ENCODE measurements around the gene ZFYVE16.

ZFYVE16 gene

GRCh38 chr5:80487829-80488721 lies 80.2 kb downstream of the ZFYVE16 start, which contains the start of gene FAM151B:
Gene FAM151B (plus strand): TSS chr5:80488100. CDS start chr5:80488124, 24 bp downstream.
- DNase-seq (ENCODE audit: low read depth): peak; percentile 89

DNA sequence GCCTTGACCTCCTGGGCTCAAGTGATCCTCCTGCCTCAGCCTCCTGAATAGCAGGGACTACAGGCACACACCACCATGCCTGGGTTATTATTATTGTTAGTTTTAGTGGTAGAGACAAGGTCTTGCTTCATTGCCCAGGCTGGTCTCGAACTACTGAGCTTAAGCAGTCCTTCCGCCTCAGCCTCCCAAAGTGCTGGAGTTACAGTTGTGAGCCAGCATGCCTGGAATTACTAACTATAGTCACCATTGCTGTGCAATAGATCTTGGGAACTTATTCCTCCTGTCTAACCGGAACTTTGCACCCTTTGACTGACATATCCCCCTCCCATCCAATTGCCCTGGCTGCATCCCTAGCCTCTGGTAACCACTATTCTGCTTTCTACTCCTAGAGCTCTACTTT lies 83.4 kb downstream of the ZFYVE16 start:
- no peak for DNase-seq (ENCODE audit: low read depth)

GRCh38 chr5:80492741-80493140 lies 84.9 kb downstream of the ZFYVE16 start:
- DNase-seq (ENCODE audit: low read depth): no peak

DNA sequence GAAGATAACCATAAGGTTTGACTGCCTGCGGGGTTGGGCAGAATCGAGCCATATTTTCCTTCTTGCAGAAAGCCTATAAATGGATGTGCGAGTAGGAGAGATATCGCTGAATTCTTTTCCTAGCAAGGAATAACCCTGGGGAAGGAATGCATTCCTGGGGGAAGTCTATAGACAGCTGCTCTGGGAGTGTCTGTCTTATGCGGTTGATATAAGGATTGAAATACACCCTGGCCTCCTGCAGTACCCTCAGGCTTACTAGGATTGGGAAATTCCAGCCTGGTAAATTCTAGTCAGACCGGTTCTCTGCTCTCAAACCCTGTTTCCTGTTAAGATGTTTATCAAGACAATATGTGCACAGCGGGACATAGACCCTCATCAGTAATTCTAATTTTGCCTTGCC lies 85.6 kb downstream of the ZFYVE16 start:
- peak; percentile 46 for DNase-seq (ENCODE audit: low read depth)

- DNase-seq (ENCODE audit: low read depth): no peak
These were observed 88.0 kb downstream of the ZFYVE16 start for GRCh38 chr5:80495891-80496290.

- DNase-seq (ENCODE audit: low read depth): no peak
These were observed 94.9 kb downstream of the ZFYVE16 start for GRCh38 chr5:80502800-80503199.

- no peak for DNase-seq (ENCODE audit: low read depth)
These were observed 95.8 kb downstream of the ZFYVE16 start for GRCh38 chr5:80503641-80504040.

GRCh38 chr5:80504833-80505232 lies 97.0 kb downstream of the ZFYVE16 start:
- no peak for DNase-seq (ENCODE audit: low read depth)

GRCh38 chr5:80507663-80508062 lies 99.8 kb downstream of the ZFYVE16 start:
- no peak for DNase-seq (ENCODE audit: low read depth)

GRCh38 chr5:80508844-80509243 lies 101.0 kb downstream of the ZFYVE16 start:
- DNase-seq (ENCODE audit: low read depth): no peak

- DNase-seq (ENCODE audit: low read depth): no peak
These were observed 101.5 kb downstream of the ZFYVE16 start for GRCh38 chr5:80509362-80509761.

DNA sequence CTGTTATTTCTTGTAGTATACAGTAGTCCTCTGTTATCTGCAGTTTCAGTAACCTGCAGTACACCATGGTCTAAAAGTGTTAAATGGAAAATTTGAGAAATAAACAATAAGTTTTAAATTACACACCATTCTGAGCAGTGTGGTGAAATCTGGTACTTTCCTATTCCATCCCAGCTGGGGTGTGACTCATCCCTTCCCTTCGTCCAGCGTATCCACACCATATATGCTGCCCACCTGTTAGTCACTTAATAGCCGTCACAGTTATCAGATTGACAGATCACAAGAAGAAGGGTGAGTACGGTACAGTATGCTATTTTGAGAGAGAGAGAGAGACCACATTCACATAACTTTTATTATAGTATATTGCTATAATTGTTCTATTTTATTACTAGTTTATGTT lies 109.0 kb downstream of the ZFYVE16 start:
- peak; percentile 60 for DNase-seq (ENCODE audit: low read depth)
